GM12892 (cell line): ENCODE results near the gene CTAGE4.
"Not testable (repeated sequence)": the region's sequence is repeated elsewhere in the genome, so short reads cannot be mapped to it uniquely, and the experiment has no call there.

Source experiments
- POLR2A ChIP-seq: IDR thresholded peaks from 2 replicates; pipeline ENCODE4 v1.6.1; 2011; ENCODE audit warnings: low read depth, low read length, control low read depth
- POLR2AphosphoS5 ChIP-seq: IDR thresholded peaks from 2 replicates; pipeline ENCODE4 v1.6.1; 2011; ENCODE audit warnings: low read depth, low read length, control low read depth

DNA sequence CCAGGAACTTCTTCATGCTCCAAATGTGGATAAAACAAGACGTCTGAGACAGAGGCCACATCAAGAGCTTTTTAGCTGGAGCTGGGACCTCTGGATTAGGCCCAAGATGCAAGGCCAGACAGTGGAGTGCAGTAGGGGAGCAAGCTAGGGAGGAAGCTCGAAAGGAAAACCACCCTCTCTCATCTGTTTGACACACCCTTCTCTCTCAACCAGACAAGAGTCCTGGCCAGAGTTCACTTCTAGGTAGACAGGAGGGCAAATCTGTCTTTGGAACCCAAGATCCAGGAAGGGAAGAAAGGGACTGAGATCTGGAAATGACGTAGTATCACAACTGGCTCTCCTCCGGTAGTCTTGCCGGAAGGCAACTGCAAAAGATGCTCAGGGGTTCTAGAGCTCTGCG lies 11.2 kb downstream of the CTAGE4 start:
- not testable (repeated sequence) for TF ChIP-seq POLR2AphosphoS5, POLR2A
